SK-N-SH (cell line): ENCODE results near the gene TRIP10. TPM values are rescaled to one million over a fixed set of nuclear protein-coding genes. Genes with fewer than 3 reads are reported as not detected.

Experiments used
- CTCF ChIA-PET: fragments of 300-600, 350-600 bp; formaldehyde crosslinking; extraction: SDS; loops from one replicate; lab custom pipeline; 2021; lab: Yijun Ruan, JAX
- POLR2A ChIA-PET: fragments of 350-600 bp; sonication (Branson Sonifier 250); formaldehyde crosslinking; extraction: SDS; loops from one replicate; lab custom pipeline; 2020; ENCODE audit warnings: antibody characterized with exemption, inconsistent platforms; lab: Yijun Ruan, JAX
- DNase-seq: peaks from one replicate; pipeline ENCODE4 v3.0.0; 2012
- H2AFZ ChIP-seq: fragments of 200-600 bp; sonication (generic); 2 replicates; pipeline ENCODE4 v1.8.1; 2016; ENCODE audit warnings: antibody characterized with exemption, mild to moderate bottlenecking, low read depth
- H3F3A ChIP-seq: fragments of 200-600 bp; sonication (generic); replicated peaks from 2 replicates; pipeline ENCODE3; 2016; ENCODE audit warnings: antibody characterized with exemption, mild to moderate bottlenecking; ENCODE audit not compliant: insufficient read depth
- H3K27ac ChIP-seq, 2 experiments: fragments of 200-500 bp in 1 of 2; fragments of 200-600 bp in 1 of 2; sonication (Bioruptor generic) in 1 of 2; sonication (generic), shearing (Covaris generic) in 1 of 2; 2 replicates each; pipeline versions ENCODE4 v1.5.1 to v1.6.1; 2014 to 2016; ENCODE audit warnings: low read depth in 2 of 2, inconsistent platforms in 1 of 2, low read length in 1 of 2, mild to moderate bottlenecking in 1 of 2, mixed read lengths in 1 of 2
- H3K27me3 ChIP-seq: fragments of 200-600 bp; sonication (generic), shearing (Covaris generic); 2 replicates; pipeline ENCODE4 v1.6.1; 2016; ENCODE audit warnings: mixed run types; ENCODE audit not compliant: insufficient read depth
- H3K36me3 ChIP-seq, 2 experiments: fragments of 200-500 bp in 1 of 2; fragments of 200-600 bp in 1 of 2; sonication (Bioruptor generic) in 1 of 2; sonication (generic) in 1 of 2; replicated peaks in 1 of 2; 2 replicates each; pipeline versions ENCODE3 to v1.5.1; 2014 to 2016; ENCODE audit warnings: low read length in 1 of 2, mild to moderate bottlenecking in 1 of 2; ENCODE audit not compliant: insufficient read depth in 2 of 2, control insufficient read depth in 1 of 2
- H3K4me1 ChIP-seq, 2 experiments: fragments of 200-500 bp in 1 of 2; fragments of 200-600 bp in 1 of 2; sonication (Bioruptor generic) in 1 of 2; sonication (generic), shearing (Covaris generic) in 1 of 2; 2 replicates each; pipeline versions ENCODE4 v1.5.1 to v1.6.1; 2014 to 2016; ENCODE audit warnings: low read depth in 1 of 2, low read length in 1 of 2, mixed run types in 1 of 2; ENCODE audit not compliant: insufficient read depth in 2 of 2, control insufficient read depth in 1 of 2
- H3K4me2 ChIP-seq: fragments of 200-600 bp; sonication (generic), shearing (Covaris generic); 2 replicates; pipeline ENCODE4 v1.6.1; 2017; ENCODE audit warnings: mixed run types
- H3K4me3 ChIP-seq, 2 experiments: fragments of 200-500 bp in 1 of 2; fragments of 200-600 bp in 1 of 2; sonication (Bioruptor generic) in 1 of 2; sonication (generic), shearing (Covaris generic) in 1 of 2; 2 replicates each; pipeline versions ENCODE4 v1.5.1 to v1.8.1; 2014 to 2016; ENCODE audit warnings: low read depth in 2 of 2, inconsistent platforms in 1 of 2, low read length in 1 of 2, mild to moderate bottlenecking in 1 of 2, mixed read lengths in 1 of 2, moderate library complexity in 1 of 2
- H3K79me2 ChIP-seq: fragments of 200-600 bp; sonication (generic); 2 replicates; pipeline ENCODE4 v1.8.1; 2017; ENCODE audit warnings: mild to moderate bottlenecking; ENCODE audit not compliant: insufficient read depth
- H3K9ac ChIP-seq: fragments of 200-600 bp; sonication (generic); 2 replicates; pipeline ENCODE4 v1.6.1; 2017; ENCODE audit warnings: mixed run types
- H3K9me2 ChIP-seq: fragments of 200-600 bp; sonication (generic); 2 replicates; pipeline ENCODE4 v1.6.1; 2017; ENCODE audit warnings: mixed run types
- H3K9me3 ChIP-seq: fragments of 200-600 bp; sonication (generic); 2 replicates; pipeline ENCODE4 v1.6.1; 2017; ENCODE audit warnings: mixed run types, mild to moderate bottlenecking, moderate library complexity
- H4K20me1 ChIP-seq: fragments of 200-600 bp; sonication (generic); 2 replicates; pipeline ENCODE4 v1.6.1; 2017; ENCODE audit warnings: mild to moderate bottlenecking, mixed run types; ENCODE audit not compliant: insufficient read depth
- EZH2phosphoT487 ChIP-seq: fragments of 200-600 bp; sonication (generic); IDR thresholded peaks from 2 replicates; pipeline ENCODE4 v1.6.1; 2017; ENCODE audit warnings: low read depth, mixed run types, mild to moderate bottlenecking, antibody characterized with exemption, moderate library complexity, borderline replicate concordance
- FOSL2 ChIP-seq: IDR thresholded peaks from 2 replicates; pipeline ENCODE4 v1.4.0; 2012; ENCODE audit warnings: low read depth, mild to moderate bottlenecking, moderate library complexity, borderline replicate concordance
- MEF2A ChIP-seq: IDR thresholded peaks from 2 replicates; pipeline ENCODE4 v1.4.0; 2012; ENCODE audit warnings: low read depth, borderline replicate concordance
- MXI1 ChIP-seq: IDR thresholded peaks from 2 replicates; pipeline ENCODE4 v1.6.1; 2012; ENCODE audit warnings: mild to moderate bottlenecking, low read depth, low read length, improper control_type of control experiment
- NFIC ChIP-seq: IDR thresholded peaks from 2 replicates; pipeline ENCODE4 v1.4.0; 2012; ENCODE audit warnings: borderline replicate concordance
- POLR2AphosphoS5 ChIP-seq: IDR thresholded peaks from 2 replicates; pipeline ENCODE4 v1.6.1; 2012; ENCODE audit warnings: low read depth, low read length
- TAF1 ChIP-seq: IDR thresholded peaks from 2 replicates; pipeline ENCODE4 v1.6.1; 2012; ENCODE audit warnings: low read depth, mild to moderate bottlenecking, low read length, moderate library complexity, borderline replicate concordance
- TCF12 ChIP-seq: IDR thresholded peaks from 2 replicates; pipeline ENCODE4 v1.4.0; 2012
- ZBTB33 ChIP-seq: IDR thresholded peaks from 2 replicates; pipeline ENCODE4 v1.4.0; 2012; ENCODE audit warnings: low read depth, borderline replicate concordance
- WGBS: methylation state at CpG from one replicate; pipeline ENCODE4 v1.1.6; 2017; ENCODE audit warnings: low lambda C conversion rate; 5-methylcytosine and 5-hydroxymethylcytosine counted together
- polyA plus RNA-seq, 3 experiments: library from polyadenylated mRNA; depleted of rRNA; stranded (reverse); fragments of >200 nt; gene quantifications; 2 replicates each; pipeline ENCODE4 v1.2.3, GENCODE V29; 2012
- TF ChIP-seq, protein P1 (sequence below): IDR thresholded peaks from 2 replicates; pipeline ENCODE4; 2012
- TF ChIP-seq, protein P2 (sequence below): IDR thresholded peaks from 2 replicates; pipeline ENCODE4 v1.6.1; 2012; ENCODE audit warnings: mild to moderate bottlenecking, low read depth, low read length, moderate library complexity

Gene TRIP10
- polyA plus RNA-seq, 1 of the 3 experiments (the other 2 are of a cell fraction) = 42.9 TPM

- CTCF ChIA-PET = interaction anchor here (0.6 kb wide), 1 partner anchor 125 kb away, joined by 3 read pairs; no protein-coding TSS in a partner anchor
These were observed 556 bp downstream of the TRIP10 start for GRCh38 chr19:6739883-6740588.

More at GRCh38 chr19:6739883-6740588, 556 bp downstream of the TRIP10 start:
- peak overlapping the region; percentile 99 for H3K4me2 ChIP-seq
- WGBS = 3% methylated on average over 12 of the region's 34 CpGs
- peak overlapping the region; percentile 36 to 58; a peak in 2 of 4 replicates for H3K27ac ChIP-seq
- no peaks in the 10 kb centered on the region for H3K9me2 ChIP-seq
- peaks cover 45% of the 10 kb centered on the region for H3K79me2 ChIP-seq
- H3K9ac ChIP-seq = peak overlapping the region; percentile 79
- peak overlapping the region; percentile 49; the same call in 1 of the 2 replicates for H2AFZ ChIP-seq
- H3K4me3 ChIP-seq = peak overlapping the region; percentile 89 to 98
- TF ChIP-seq NFIC (no peak), MXI1 (peak; percentile 63), EZH2phosphoT487 (no peak), TAF1 (0 out of 2 replicates have a peak, but pooled peaks have one; percentile 18), FOSL2 (no peak), POLR2AphosphoS5 (no peak), TCF12 (no peak), ZBTB33 (no peak), MEF2A (no peak)
- TF ChIP-seq, protein P1, sequence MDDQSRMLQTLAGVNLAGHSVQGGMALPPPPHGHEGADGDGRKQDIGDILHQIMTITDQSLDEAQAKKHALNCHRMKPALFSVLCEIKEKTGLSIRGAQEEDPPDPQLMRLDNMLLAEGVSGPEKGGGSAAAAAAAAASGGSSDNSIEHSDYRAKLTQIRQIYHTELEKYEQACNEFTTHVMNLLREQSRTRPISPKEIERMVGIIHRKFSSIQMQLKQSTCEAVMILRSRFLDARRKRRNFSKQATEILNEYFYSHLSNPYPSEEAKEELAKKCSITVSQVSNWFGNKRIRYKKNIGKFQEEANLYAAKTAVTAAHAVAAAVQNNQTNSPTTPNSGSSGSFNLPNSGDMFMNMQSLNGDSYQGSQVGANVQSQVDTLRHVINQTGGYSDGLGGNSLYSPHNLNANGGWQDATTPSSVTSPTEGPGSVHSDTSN = no peak
- TF ChIP-seq, protein P2, sequence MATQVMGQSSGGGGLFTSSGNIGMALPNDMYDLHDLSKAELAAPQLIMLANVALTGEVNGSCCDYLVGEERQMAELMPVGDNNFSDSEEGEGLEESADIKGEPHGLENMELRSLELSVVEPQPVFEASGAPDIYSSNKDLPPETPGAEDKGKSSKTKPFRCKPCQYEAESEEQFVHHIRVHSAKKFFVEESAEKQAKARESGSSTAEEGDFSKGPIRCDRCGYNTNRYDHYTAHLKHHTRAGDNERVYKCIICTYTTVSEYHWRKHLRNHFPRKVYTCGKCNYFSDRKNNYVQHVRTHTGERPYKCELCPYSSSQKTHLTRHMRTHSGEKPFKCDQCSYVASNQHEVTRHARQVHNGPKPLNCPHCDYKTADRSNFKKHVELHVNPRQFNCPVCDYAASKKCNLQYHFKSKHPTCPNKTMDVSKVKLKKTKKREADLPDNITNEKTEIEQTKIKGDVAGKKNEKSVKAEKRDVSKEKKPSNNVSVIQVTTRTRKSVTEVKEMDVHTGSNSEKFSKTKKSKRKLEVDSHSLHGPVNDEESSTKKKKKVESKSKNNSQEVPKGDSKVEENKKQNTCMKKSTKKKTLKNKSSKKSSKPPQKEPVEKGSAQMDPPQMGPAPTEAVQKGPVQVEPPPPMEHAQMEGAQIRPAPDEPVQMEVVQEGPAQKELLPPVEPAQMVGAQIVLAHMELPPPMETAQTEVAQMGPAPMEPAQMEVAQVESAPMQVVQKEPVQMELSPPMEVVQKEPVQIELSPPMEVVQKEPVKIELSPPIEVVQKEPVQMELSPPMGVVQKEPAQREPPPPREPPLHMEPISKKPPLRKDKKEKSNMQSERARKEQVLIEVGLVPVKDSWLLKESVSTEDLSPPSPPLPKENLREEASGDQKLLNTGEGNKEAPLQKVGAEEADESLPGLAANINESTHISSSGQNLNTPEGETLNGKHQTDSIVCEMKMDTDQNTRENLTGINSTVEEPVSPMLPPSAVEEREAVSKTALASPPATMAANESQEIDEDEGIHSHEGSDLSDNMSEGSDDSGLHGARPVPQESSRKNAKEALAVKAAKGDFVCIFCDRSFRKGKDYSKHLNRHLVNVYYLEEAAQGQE = no peak
- H3K36me3 ChIP-seq = peaks cover 5 to 13% of the 10 kb centered on the region in 2 experiments
- H3K27me3 ChIP-seq = no peaks in the 10 kb centered on the region
- H3K4me1 ChIP-seq = peaks cover 23 to 34% of the 10 kb centered on the region in 2 experiments; a peak in 3 of 4 replicates
- H3K9me3 ChIP-seq = no peaks in the 10 kb centered on the region
- no peaks in the 10 kb centered on the region for H4K20me1 ChIP-seq
- DNase-seq = peak; percentile 78
- H3F3A ChIP-seq = peaks cover 38% of the 10 kb centered on the region
- POLR2A ChIA-PET = interaction anchor here (0.5 kb wide), 1 partner anchor 329 kb away, joined by 3 read pairs; no protein-coding TSS in a partner anchor
